Right cardiac atrium (tissue), 5 donors: ENCODE data around the gene ARMC7. TPM values are rescaled to one million over a fixed set of nuclear protein-coding genes. Genes with fewer than 3 reads are reported as not detected.

ENCODE experiments used
- ATAC-seq, 2 donors: fragments of 200-7000 bp; cut with Tn5 transposase; one replicate each; pipeline versions ENCODE4 v1.8.0 to v1.9.1; 2020; ENCODE audit warnings: moderate library complexity in 2 of 2, mild to moderate bottlenecking in 1 of 2
- DNase-seq, 3 donors: peaks; one replicate each; pipeline ENCODE4 v3.0.0-alpha.2; 2020
- H3K27ac ChIP-seq: one replicate; pipeline ENCODE4 v1.5.1; 2013; ENCODE audit warnings: mild to moderate bottlenecking, low read length, control low read depth, moderate library complexity
- H3K27me3 ChIP-seq: one replicate; pipeline ENCODE4 v1.6.1; 2013; ENCODE audit not compliant: control insufficient read depth, insufficient read depth
- H3K4me1 ChIP-seq: one replicate; pipeline ENCODE4 v1.6.1; 2013; ENCODE audit warnings: low read length; ENCODE audit not compliant: control insufficient read depth, insufficient read depth
- H3K4me3 ChIP-seq: one replicate; pipeline ENCODE4 v1.5.1; 2013; ENCODE audit warnings: low read length, control low read depth
- H3K9me3 ChIP-seq: one replicate; pipeline ENCODE4 v1.6.1; 2013; ENCODE audit warnings: low read length; ENCODE audit not compliant: control insufficient read depth
- WGBS: extraction: QIAGEN DNeasy Blood & Tissue Kit; methylation state at CpG from one replicate; pipeline ENCODE4 v1.1.7; 2013; 5-methylcytosine and 5-hydroxymethylcytosine counted together
- intact Hi-C, 4 donors: fragments of 100-400 bp; cut with DNase I; formaldehyde crosslinking; loops; one replicate each; pipeline versions ENCODE4 v1.11.0 to v1.14.0; 2022 to 2023
- polyA plus RNA-seq: library from polyadenylated mRNA; stranded (reverse); fragments of 200-250 nt; gene quantifications from one replicate; pipeline ENCODE4 v1.2.3, GENCODE V29; 2013
- total RNA-seq, 4 donors: library from RNA; stranded (reverse); fragmentation: NEBNext Ultra II Directional; extraction: Animal tissue kit (Norgen Biotek cat#: 25700); gene quantifications; one replicate each; pipeline ENCODE4 v1.2.1, GENCODE V29; 2021
- donor health status: healthy with polysubstance abuse.
- donor health status: DM: no; HTN: yes; CAD: no.
- donor health status: DM: no; HTN: no; CAD: no.
- donor health status: DM: no; HTN: yes; CAD: no; lungs with severe emphysema.
- donor health status: DM: yes; HTN: yes; CAD: no.

ARMC7 gene
- total and polyA plus RNA-seq, 5 donors, result 7.7 to 10.9 (median 9.5) TPM

GRCh38 chr17:75102385-75102821 lies 7.4 kb upstream of the ARMC7 start:
- Histone ChIP-seq H3K27me3 (no peaks in the 10 kb centered on the region), H3K27ac (no peak overlapping the region), H3K4me1 (peaks cover 4% of the 10 kb centered on the region), H3K4me3 (no peak overlapping the region), H3K9me3 (no peaks in the 10 kb centered on the region)
- intact Hi-C loops, result no loop called here
- 59% methylated on average over 12 of the region's 12 CpGs for WGBS
- DNase-seq, result no peak
- ATAC-seq, result no peak

- intact Hi-C loops, result no loop called here
- WGBS, result 74% methylated on average over 14 of the region's 14 CpGs
- Histone ChIP-seq H3K27ac (peak overlapping the region; percentile 34), H3K27me3 (no peaks in the 10 kb centered on the region), H3K4me1 (peaks cover 4% of the 10 kb centered on the region), H3K4me3 (no peak overlapping the region), H3K9me3 (no peaks in the 10 kb centered on the region)
- ATAC-seq (peak in 1 of 2 donors; percentile 24), DNase-seq (peak in 1 of 3 donors; percentile 40)
These were observed 5.9 kb upstream of the ARMC7 start for GRCh38 chr17:75103601-75104554.

GRCh38 chr17:75105126-75106080 lies 4.4 kb upstream of the ARMC7 start:
- ATAC-seq, result peak; percentile 60 to 78
- intact Hi-C loops, result no loop called here
- 56% methylated on average over 20 of the region's 20 CpGs for WGBS

DNA sequence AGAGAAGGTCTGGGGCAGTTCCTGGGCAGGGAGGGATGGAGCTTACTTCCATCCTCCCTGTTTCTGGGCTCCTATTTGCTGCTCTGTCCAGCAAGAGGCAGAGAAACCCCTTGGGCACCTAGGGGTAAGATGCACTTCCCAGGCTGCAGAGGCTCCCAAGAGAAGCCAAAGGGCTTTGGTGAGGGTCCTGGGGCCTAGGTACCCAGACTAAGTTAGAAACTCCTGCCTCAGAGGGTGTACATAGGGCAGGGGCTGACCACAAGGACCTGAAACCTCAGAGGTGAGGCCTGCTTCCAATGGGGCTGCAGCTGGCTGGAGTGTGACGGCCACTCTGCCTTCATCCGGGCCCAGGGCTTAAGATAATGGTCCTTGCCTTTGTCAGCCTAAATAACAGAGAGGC lies 1.6 kb upstream of the ARMC7 start:
- H3K27ac ChIP-seq, result no peak overlapping the region
- no peak for ATAC-seq
- no peaks in the 10 kb centered on the region for H3K27me3 ChIP-seq
- intact Hi-C loops, result no loop called here
- WGBS, result 78% methylated on average over 2 of the region's 2 CpGs
- no peak overlapping the region for H3K4me3 ChIP-seq
- H3K4me1 ChIP-seq, result peaks cover 6% of the 10 kb centered on the region
- H3K9me3 ChIP-seq, result no peaks in the 10 kb centered on the region
- peak in 1 of 3 donors; percentile 4 for DNase-seq

More at GRCh38 chr17:75105126-75106080, 4.4 kb upstream of the ARMC7 start:
- no peaks in the 10 kb centered on the region for H3K27me3 ChIP-seq
- H3K4me1 ChIP-seq, result peaks cover 6% of the 10 kb centered on the region
- peak; percentile 56 to 78 (median 78) for DNase-seq
- H3K9me3 ChIP-seq, result no peaks in the 10 kb centered on the region
- no peak overlapping the region for H3K4me3 ChIP-seq
- peak overlapping the region; percentile 30 for H3K27ac ChIP-seq

GRCh38 chr17:75109046-75109406 lies 743 bp upstream of the ARMC7 start:
- Histone ChIP-seq H3K4me3 (peak overlapping the region; percentile 80), H3K9me3 (no peaks in the 10 kb centered on the region), H3K27ac (no peak overlapping the region), H3K27me3 (no peaks in the 10 kb centered on the region), H3K4me1 (peaks cover 2% of the 10 kb centered on the region)
- intact Hi-C loops, result no loop called here
- DNase-seq (no peak), ATAC-seq (no peak)
- WGBS, result 5% methylated on average over 22 of the region's 22 CpGs

DNA sequence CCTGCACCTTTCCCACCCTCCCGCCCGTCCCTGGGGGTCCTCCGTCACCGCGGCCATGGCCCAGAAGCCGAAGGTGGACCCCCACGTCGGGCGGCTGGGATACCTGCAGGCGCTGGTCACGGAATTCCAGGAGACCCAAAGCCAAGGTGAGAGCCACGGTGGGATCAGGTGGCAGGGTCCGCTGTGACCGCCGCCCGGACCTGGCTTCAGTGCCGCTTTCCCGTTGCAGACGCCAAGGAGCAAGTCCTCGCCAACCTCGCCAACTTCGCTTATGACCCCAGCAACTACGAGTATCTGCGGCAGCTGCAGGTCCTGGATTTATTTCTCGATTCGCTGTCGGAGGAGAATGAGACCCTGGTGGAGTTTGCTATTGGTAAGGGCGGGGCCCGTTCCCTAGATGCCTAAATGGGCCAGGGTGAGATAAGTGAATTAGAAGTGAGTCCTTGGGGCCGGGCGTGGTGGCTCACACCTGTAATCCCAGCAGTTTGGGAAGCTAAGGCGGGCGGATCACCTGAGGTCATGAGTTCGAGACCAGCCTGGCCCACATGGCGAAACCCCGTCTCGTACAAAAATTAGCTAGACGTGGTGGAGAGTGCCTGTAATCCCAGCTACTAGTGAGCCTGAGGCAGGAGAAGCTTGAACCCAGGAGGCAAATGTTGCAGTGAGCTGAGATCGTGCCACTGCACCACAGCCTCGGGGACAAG lies 617 bp downstream of the ARMC7 start:
- no peak for ATAC-seq
- Histone ChIP-seq H3K9me3 (no peaks in the 10 kb centered on the region), H3K27me3 (no peaks in the 10 kb centered on the region), H3K27ac (no peak overlapping the region), H3K4me3 (peak overlapping the region; percentile 80), H3K4me1 (peaks cover 2% of the 10 kb centered on the region)
- intact Hi-C loops, result loop anchor here (5.0 to 10.0 kb wide), 6 partner anchors 46 to 94 kb away; partner anchors contain the start of gene NUP85 (in 2 of the 4)
- WGBS, result 22% methylated on average over 40 of the region's 40 CpGs
- DNase-seq, result peak; percentile 30 to 74 (median 61)

DNA sequence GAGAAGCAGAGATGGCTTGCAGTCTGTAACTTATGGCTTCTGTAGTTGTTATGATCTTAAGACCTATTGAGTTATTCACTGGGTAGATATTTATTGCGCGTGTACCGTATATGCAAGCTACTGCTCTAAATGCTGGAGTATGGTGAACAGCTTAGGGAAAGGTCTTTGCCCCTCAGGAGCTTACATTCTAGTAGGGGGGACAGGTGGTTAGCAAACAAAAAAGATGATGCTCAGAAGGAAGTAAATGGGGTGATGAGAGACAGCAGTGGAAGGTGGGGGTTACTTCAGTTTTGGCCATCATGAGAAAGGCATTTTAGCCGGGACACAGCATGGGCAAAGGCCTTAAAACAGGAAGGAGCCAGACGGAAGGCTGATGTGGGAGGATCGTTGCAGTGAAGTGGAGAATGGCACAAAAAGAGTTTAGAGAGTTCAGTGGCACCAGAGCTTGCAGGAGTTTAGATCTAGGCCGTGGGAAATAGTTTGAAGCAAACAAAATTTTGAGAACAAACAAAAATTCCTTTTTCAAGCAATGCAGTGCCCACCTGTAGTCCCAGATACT lies 2.1 kb downstream of the ARMC7 start:
- WGBS, result 77% methylated on average over 7 of the region's 7 CpGs
- H3K4me3 ChIP-seq, result no peak overlapping the region
- H3K27me3 ChIP-seq, result no peaks in the 10 kb centered on the region
- ATAC-seq (no peak), DNase-seq (no peak)
- no peak overlapping the region for H3K27ac ChIP-seq
- intact Hi-C loops, result loop anchor here (5.0 to 10.0 kb wide), 6 partner anchors 47 to 93 kb away; partner anchors contain the start of gene NUP85 (in 2 of the 4)
- H3K9me3 ChIP-seq, result no peaks in the 10 kb centered on the region
- H3K4me1 ChIP-seq, result peaks cover 4% of the 10 kb centered on the region

DNA sequence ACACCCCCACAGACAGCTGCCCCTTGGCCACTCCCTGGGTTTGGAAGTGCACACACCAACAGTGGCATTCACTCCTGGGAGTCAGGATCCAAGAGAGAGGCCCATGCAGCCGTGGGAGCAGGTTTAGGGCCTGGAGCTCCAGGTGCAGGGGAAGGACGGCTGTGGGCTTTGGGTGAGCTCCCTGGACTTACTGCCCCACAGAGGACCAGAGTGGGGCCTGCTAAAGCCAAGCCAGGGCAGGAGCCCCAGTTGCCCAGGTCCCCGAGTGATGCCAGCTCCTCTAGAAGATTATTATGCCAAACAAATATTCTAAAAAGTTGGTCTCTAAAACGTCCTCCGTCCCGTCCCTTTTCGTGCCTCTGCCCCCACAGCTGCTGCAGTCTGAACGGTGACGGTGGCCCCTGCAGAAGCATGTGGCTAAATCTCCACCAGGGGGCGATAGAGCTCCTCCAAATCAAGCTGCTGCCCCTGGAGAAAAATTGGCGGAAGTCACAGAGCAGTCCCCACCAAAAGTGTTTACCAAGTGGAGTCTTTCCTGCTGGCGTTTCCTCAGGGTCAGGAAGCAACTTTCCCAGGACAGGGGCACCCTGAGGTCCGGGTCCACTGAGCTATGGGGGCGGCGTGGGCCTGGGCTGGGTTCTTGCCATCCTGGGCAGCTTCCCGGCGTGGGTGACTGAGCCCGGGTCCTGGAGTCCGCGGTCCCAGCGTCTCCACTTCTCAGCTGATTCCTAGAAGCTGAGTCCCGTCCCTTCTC lies 4.2 kb downstream of the ARMC7 start:
- 4% methylated on average over 22 of the region's 22 CpGs for WGBS
- DNase-seq (peak; percentile 89 to 94 (median 91)), ATAC-seq (peak; percentile 77 to 78)
- peaks cover 4% of the 10 kb centered on the region for H3K4me1 ChIP-seq
- peak overlapping the region; percentile 56 for H3K4me3 ChIP-seq
- H3K9me3 ChIP-seq, result no peaks in the 10 kb centered on the region
- peak overlapping the region; percentile 92 for H3K27ac ChIP-seq
- intact Hi-C loops, result loop anchor here (5.0 to 10.0 kb wide), 6 partner anchors 49 to 91 kb away; partner anchors contain the start of gene NUP85 (in 2 of the 4)
- H3K27me3 ChIP-seq, result no peaks in the 10 kb centered on the region

DNA sequence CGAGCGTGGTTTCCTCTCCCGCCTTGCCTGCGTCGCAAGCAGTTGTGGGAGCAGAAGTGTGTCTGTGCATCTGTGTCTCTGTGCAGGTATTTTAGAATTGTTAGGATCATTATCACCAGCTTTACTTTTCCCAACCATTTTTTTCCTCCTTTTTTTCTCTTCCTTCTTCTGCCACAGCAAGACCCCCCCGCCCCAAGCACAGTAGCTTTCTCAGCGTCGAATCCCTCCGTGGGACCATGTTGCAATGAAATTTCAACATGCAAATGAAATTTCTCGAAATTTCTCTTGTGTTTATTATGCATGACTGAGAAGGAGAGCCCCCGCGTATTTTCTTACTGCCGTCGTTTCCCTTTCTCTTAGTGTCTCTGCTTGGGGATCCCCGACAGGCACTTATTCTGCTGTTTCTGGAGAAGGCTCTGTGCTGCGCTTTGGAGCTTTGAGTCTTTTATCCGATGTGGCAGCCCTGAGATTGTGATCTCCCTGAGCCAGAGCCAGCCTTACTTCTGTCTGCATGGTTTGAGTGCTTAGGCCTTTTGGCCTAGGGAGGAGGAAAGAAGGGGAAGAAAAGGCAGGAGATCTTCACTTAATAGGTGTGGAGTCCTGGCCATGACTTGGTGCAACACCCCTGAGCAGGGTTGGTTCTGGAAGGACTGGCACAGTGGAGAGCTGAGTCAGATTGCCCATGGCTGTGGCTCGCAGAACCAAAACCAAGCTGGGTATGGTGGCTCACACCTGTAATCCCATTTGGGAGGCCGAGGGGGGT lies 5.0 kb downstream of the ARMC7 start:
- Histone ChIP-seq H3K27me3 (no peaks in the 10 kb centered on the region), H3K27ac (peak overlapping the region; percentile 92), H3K4me1 (peaks cover 2% of the 10 kb centered on the region), H3K9me3 (no peaks in the 10 kb centered on the region), H3K4me3 (peak overlapping the region; percentile 56)
- intact Hi-C loops, result loop anchor here (5.0 to 10.0 kb wide), 6 partner anchors 50 to 90 kb away; partner anchors contain the start of gene NUP85 (in 2 of the 4)
- DNase-seq (no peak), ATAC-seq (no peak)
- 36% methylated on average over 19 of the region's 19 CpGs for WGBS
